Thyroid gland (tissue), 4 donors: ENCODE data around the gene PTGDR. TPM values are rescaled to one million over a fixed set of nuclear protein-coding genes. Genes with fewer than 3 reads are reported as not detected.

Experiments used
- DNase-seq, 2 donors: peaks; one replicate each; pipeline ENCODE4 v3.0.0-alpha.2; 2019
- H3K27ac ChIP-seq, 3 donors: fragments of 200-600 bp; sonication (generic); 1 replicate in 2 of 3; 2 replicates in 1 of 3; pipeline ENCODE4 v1.5.1; 2016 to 2019; ENCODE audit warnings: mild to moderate bottlenecking in 1 of 3, moderate library complexity in 1 of 3
- H3K27me3 ChIP-seq: fragments of 200-600 bp; sonication (generic); one replicate; pipeline ENCODE4 v1.5.1; 2019
- H3K36me3 ChIP-seq, 2 donors: fragments of 200-600 bp; sonication (generic); one replicate each; pipeline ENCODE4 v1.5.1; 2016 to 2019
- H3K4me1 ChIP-seq, 2 donors: fragments of 200-600 bp; sonication (generic); one replicate each; pipeline ENCODE4 v1.5.1; 2017 to 2019
- H3K4me3 ChIP-seq, 3 donors: fragments of 200-600 bp; sonication (generic); replicated peaks in 1 of 3; 1 replicate in 2 of 3; 2 replicates in 1 of 3; pipeline ENCODE4 v1.5.1; 2016; ENCODE audit warnings: mild to moderate bottlenecking in 1 of 3
- H3K9me3 ChIP-seq: fragments of 200-600 bp; sonication (generic); one replicate; pipeline ENCODE4 v1.5.1; 2017
- POLR2A ChIP-seq, 2 donors: fragments of 450-650 bp; IDR thresholded peaks; one replicate each; pipeline ENCODE4 v1.6.1; 2017; ENCODE audit warnings: antibody characterized with exemption in 2 of 2, mild to moderate bottlenecking in 2 of 2, moderate library complexity in 1 of 2
- WGBS, 2 donors: methylation state at CpG; one replicate each; pipeline ENCODE4 v1.1.5; 2017; 5-methylcytosine and 5-hydroxymethylcytosine counted together
- intact Hi-C: fragments of 100-400 bp; cut with DNase I; formaldehyde crosslinking; loops from one replicate; pipeline ENCODE4 v1.15.1; 2023
- total RNA-seq, 4 donors: library from RNA; depleted of rRNA; stranded (reverse); fragments of >200 nt; gene quantifications; one replicate each; pipeline ENCODE4 v1.2.3, GENCODE V29; 2016
- TF ChIP-seq, protein P1 (sequence below), 6 experiments: fragments of 200-600 bp in 3 of 6; fragments of 450-650 bp in 3 of 6; sonication (generic) in 3 of 6; IDR thresholded peaks; one replicate each; pipeline ENCODE4 v1.5.1; 2016 to 2019; ENCODE audit warnings: antibody characterized with exemption in 6 of 6, mild to moderate bottlenecking in 2 of 6, inconsistent platforms in 1 of 6, moderate library complexity in 1 of 6

PTGDR gene
- total RNA-seq, 4 donors from 2014 or later, result 0.54 to 1.2 (median 0.93) TPM

GRCh38 chr14:52318826-52319645 lies 51.5 kb downstream of the PTGDR start:
- Histone ChIP-seq H3K27ac (no peak overlapping the region), H3K27me3 (peaks cover 2% of the 10 kb centered on the region), H3K4me1 (peaks cover 4 to 12% of the 10 kb centered on the region in 2 donors), H3K9me3 (no peaks in the 10 kb centered on the region), H3K36me3 (no peaks in the 10 kb centered on the region), H3K4me3 (no peak overlapping the region)
- TF ChIP-seq POLR2A (IDR thresholded peaks at IDR 0.05), result no peak
- TF ChIP-seq, protein P1, sequence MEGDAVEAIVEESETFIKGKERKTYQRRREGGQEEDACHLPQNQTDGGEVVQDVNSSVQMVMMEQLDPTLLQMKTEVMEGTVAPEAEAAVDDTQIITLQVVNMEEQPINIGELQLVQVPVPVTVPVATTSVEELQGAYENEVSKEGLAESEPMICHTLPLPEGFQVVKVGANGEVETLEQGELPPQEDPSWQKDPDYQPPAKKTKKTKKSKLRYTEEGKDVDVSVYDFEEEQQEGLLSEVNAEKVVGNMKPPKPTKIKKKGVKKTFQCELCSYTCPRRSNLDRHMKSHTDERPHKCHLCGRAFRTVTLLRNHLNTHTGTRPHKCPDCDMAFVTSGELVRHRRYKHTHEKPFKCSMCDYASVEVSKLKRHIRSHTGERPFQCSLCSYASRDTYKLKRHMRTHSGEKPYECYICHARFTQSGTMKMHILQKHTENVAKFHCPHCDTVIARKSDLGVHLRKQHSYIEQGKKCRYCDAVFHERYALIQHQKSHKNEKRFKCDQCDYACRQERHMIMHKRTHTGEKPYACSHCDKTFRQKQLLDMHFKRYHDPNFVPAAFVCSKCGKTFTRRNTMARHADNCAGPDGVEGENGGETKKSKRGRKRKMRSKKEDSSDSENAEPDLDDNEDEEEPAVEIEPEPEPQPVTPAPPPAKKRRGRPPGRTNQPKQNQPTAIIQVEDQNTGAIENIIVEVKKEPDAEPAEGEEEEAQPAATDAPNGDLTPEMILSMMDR (IDR thresholded peaks at IDR 0.05), result no peak
- intact Hi-C loops, result no loop called here
- 69 to 81% methylated on average over 5 of the region's 5 CpGs for WGBS, 2 donors
- no peak for DNase-seq

DNA sequence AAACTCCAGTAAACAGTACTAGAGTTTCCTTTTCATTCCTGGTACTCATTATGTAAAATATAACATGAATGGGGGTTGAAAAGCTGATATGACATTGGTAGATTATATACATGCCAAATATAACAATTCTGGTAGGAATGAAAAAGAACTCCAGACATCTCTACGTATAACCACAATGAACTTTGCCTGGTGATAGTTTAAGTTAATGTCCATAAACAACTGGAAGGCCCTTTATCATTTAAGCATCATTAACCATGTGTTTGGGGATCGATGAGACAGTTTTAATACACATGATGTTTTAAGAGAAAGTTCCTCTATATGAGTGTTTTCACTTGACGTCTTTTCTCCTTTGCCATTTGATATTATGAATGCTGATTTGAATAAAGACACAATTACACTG lies 52.4 kb downstream of the PTGDR start:
- TF ChIP-seq POLR2A (IDR thresholded peaks at IDR 0.05), result no peak
- TF ChIP-seq, protein P1 (IDR thresholded peaks at IDR 0.05), result no peak
- no peaks in the 10 kb centered on the region for H3K9me3 ChIP-seq
- H3K27ac ChIP-seq, result no peak overlapping the region
- H3K4me3 ChIP-seq, result no peak overlapping the region
- H3K36me3 ChIP-seq, result no peaks in the 10 kb centered on the region
- no peaks in the 10 kb centered on the region for H3K27me3 ChIP-seq
- DNase-seq, result no peak
- WGBS, 2 donors, result 89 to 92% methylated on average over 3 of the region's 3 CpGs
- peaks cover 0 to 4% of the 10 kb centered on the region in 2 donors for H3K4me1 ChIP-seq
- intact Hi-C loops, result no loop called here

DNA sequence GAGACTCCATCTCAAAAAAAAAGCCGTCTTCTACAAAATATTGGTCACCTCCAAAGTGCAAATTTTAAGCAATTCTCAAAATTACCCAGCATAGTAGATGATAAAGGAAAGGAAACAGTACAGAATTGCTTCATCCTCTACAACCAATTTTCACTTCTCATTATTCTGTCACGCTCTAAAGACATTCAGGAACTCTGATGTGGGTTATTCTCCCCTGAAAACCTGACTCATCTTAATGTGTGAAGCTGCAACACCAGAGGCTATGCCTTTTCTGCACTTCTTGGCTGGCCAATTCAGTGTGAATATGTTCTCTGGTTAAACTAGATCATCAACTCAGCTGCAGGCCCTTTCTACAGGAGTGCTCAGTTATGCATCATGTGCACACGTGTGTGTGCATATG lies 57.6 kb downstream of the PTGDR start:
- no peak overlapping the region for H3K4me3 ChIP-seq
- no peak for DNase-seq
- no peaks in the 10 kb centered on the region for H3K4me1 ChIP-seq
- intact Hi-C loops, result no loop called here
- H3K27me3 ChIP-seq, result no peaks in the 10 kb centered on the region
- no peaks in the 10 kb centered on the region for H3K36me3 ChIP-seq
- no peak for TF ChIP-seq POLR2A (IDR thresholded peaks at IDR 0.05)
- TF ChIP-seq, protein P1 (IDR thresholded peaks at IDR 0.05), result no peak
- H3K9me3 ChIP-seq, result no peaks in the 10 kb centered on the region
- 83 to 86% methylated on average over 3 of the region's 3 CpGs for WGBS, 2 donors
- H3K27ac ChIP-seq, result no peak overlapping the region

DNA sequence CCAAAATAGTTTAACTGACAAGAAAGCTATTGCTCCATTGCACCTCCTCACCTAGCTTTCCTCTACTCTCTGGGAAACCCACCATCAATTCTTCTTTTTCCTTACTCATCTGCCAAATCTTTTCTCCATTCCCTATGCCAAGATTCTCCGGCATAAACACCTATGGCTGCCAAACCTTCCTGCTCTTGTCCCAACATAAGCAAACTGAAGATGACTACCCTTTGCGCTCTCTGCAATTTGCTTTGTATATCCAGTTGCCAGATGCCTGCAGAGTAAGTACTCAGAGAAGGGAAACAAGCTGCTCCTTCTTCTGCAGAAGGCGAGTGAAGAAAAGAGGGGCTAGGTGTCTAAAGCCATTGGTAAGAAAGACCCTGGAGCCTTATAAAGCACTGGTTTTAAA lies 58.1 kb downstream of the PTGDR start:
- Histone ChIP-seq H3K9me3 (no peaks in the 10 kb centered on the region), H3K27me3 (no peaks in the 10 kb centered on the region), H3K36me3 (no peaks in the 10 kb centered on the region), H3K4me3 (no peak overlapping the region), H3K4me1 (no peaks in the 10 kb centered on the region), H3K27ac (no peak overlapping the region)
- intact Hi-C loops, result no loop called here
- no peak for DNase-seq
- 82% methylated on average over 3 of the region's 3 CpGs for WGBS, 2 donors
- TF ChIP-seq, protein P1 (IDR thresholded peaks at IDR 0.05), result no peak

Other genes with a start within 250 kb of the PTGDR start
- 100 to 1,000 TPM; 115 to 207 (median 130) TPM for gene NID2, start 198.6 kb upstream of the PTGDR start, total RNA-seq
- gene PTGER2, start 46.6 kb downstream of the PTGDR start, total RNA-seq, result 1 to 10 TPM in 3 of 4 donors, under 1 TPM in 1; 0.56 to 5.0 (median 1.5) TPM